Measurements from ENCODE around the gene GFI1.

DNA sequence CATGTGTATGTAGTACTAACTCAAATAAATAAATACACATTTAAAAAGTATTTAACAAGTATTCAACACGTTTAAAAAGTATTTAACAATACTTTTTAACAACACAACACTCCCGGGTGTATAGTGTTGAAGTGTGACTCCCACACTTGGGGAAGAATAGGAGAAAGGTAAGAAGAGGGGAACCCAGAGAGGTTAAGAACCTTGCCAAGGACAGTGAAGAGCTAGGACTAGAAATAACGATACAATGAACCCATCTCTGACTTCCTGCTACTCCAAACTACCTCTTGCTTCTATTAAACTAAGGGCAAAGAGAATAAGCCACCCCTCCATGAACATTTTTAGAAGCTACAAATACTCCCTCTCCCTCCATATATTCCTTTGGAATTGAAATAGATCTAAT, 1.7 kb upstream of the GFI1 start:
- TF ChIP-seq, protein P1, sequence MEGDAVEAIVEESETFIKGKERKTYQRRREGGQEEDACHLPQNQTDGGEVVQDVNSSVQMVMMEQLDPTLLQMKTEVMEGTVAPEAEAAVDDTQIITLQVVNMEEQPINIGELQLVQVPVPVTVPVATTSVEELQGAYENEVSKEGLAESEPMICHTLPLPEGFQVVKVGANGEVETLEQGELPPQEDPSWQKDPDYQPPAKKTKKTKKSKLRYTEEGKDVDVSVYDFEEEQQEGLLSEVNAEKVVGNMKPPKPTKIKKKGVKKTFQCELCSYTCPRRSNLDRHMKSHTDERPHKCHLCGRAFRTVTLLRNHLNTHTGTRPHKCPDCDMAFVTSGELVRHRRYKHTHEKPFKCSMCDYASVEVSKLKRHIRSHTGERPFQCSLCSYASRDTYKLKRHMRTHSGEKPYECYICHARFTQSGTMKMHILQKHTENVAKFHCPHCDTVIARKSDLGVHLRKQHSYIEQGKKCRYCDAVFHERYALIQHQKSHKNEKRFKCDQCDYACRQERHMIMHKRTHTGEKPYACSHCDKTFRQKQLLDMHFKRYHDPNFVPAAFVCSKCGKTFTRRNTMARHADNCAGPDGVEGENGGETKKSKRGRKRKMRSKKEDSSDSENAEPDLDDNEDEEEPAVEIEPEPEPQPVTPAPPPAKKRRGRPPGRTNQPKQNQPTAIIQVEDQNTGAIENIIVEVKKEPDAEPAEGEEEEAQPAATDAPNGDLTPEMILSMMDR (IDR thresholded peaks at IDR 0.05), result no peak
- no peak for TF ChIP-seq POLR2A (IDR thresholded peaks at IDR 0.05)

Data from heart left ventricle (tissue), 13 donors.